Cardiac muscle cell (in vitro differentiated cells and primary cell): ENCODE measurements around the gene RNF151. TPM values are rescaled to one million over a fixed set of nuclear protein-coding genes. Genes with fewer than 3 reads are reported as not detected.
"Not testable (repeated sequence)": the region's sequence is repeated elsewhere in the genome, so short reads cannot be mapped to it uniquely, and the experiment has no call there.

Experiments used
- DNase-seq, 2 donors: peaks; one replicate each; pipeline versions ENCODE4 v3.0.0 to v3.0.0-alpha.2; 2010 to 2017; ENCODE audit warnings: low read depth in 1 of 2, low spot score in 1 of 2
- H3K27ac ChIP-seq: fragments of 200-600 bp; sonication (generic); 2 replicates; pipeline ENCODE4 v1.5.1; 2016
- H3K27me3 ChIP-seq: fragments of 200-600 bp; sonication (generic); 2 replicates; pipeline ENCODE4 v1.6.0; 2016; ENCODE audit warnings: control low read depth
- H3K36me3 ChIP-seq: fragments of 200-600 bp; sonication (generic); 2 replicates; pipeline ENCODE4 v1.5.1; 2016; ENCODE audit warnings: control low read depth
- H3K4me1 ChIP-seq: fragments of 200-600 bp; sonication (generic); 2 replicates; pipeline ENCODE4 v1.8.1; 2017; ENCODE audit warnings: low read depth, mild to moderate bottlenecking, mixed run types
- H3K4me3 ChIP-seq: fragments of 200-600 bp; sonication (generic); 2 replicates; pipeline ENCODE4 v1.5.1; 2016; ENCODE audit warnings: mild to moderate bottlenecking
- H3K9me3 ChIP-seq: fragments of 200-600 bp; sonication (generic); 2 replicates; pipeline ENCODE4 v1.5.1; 2017; ENCODE audit warnings: low read depth, mild to moderate bottlenecking, control low read depth
- CTCF ChIP-seq: IDR thresholded peaks from 2 replicates; pipeline ENCODE4 v1.5.1; 2012; ENCODE audit warnings: low read depth, mild to moderate bottlenecking, low read length
- polyA plus RNA-seq: library from polyadenylated mRNA; unstranded; fragments of >200 nt; fragmentation: Nextera tagmentation; extraction: Ambion mirVana; gene quantifications from 2 replicates; pipeline ENCODE4 v1.2.1, GENCODE V29; 2016
- total RNA-seq: library from RNA; depleted of rRNA; stranded (reverse); fragments of >200 nt; gene quantifications from 2 replicates; pipeline ENCODE4 v1.2.3, GENCODE V29; 2016

RNF151 gene
- total RNA-seq (0.21 TPM in 1 of 2 replicates, not detected in the other), polyA plus RNA-seq (0.38 and 0.54 TPM in 2 replicates)

GRCh38 chr16:1966460-1966859 is at the start of gene RNF151:
Gene RNF151, plus strand, starts transcription at chr16:1966856. Its CDS starts 26 bp downstream, at chr16:1966882.
- no peak for DNase-seq
- Histone ChIP-seq H3K27me3 (no peaks in the 10 kb centered on the region), H3K27ac (no peak within 1 kb of the TSS), H3K4me3 (peak within 1 kb of the TSS; percentile 93), H3K9me3 (no peaks in the 10 kb centered on the region), H3K36me3 (peaks cover 16% of the 10 kb centered on the region), H3K4me1 (peaks cover 8% of the 10 kb centered on the region)
- no peak for TF ChIP-seq CTCF

- Histone ChIP-seq H3K4me3 (no peak overlapping the region), H3K27ac (no peak overlapping the region), H3K9me3 (no peaks in the 10 kb centered on the region), H3K4me1 (peaks cover 8% of the 10 kb centered on the region), H3K36me3 (no peaks in the 10 kb centered on the region), H3K27me3 (peaks cover 82% of the 10 kb centered on the region)
- TF ChIP-seq CTCF, result no peak
- DNase-seq, result no peak
Observed at GRCh38 chr16:1917056-1917664, 49.5 kb upstream of the RNF151 start.

- Histone ChIP-seq H3K27me3 (peaks cover 89% of the 10 kb centered on the region), H3K36me3 (no peaks in the 10 kb centered on the region), H3K4me3 (peak overlapping the region; percentile 16), H3K9me3 (no peaks in the 10 kb centered on the region), H3K27ac (no peak overlapping the region), H3K4me1 (peaks cover 8% of the 10 kb centered on the region)
- DNase-seq, result peak in 1 of 2 donors; percentile 30
- no peak for TF ChIP-seq CTCF
Observed at GRCh38 chr16:1917665-1918350, 48.8 kb upstream of the RNF151 start.

- Histone ChIP-seq H3K27ac (no peak within 1 kb of the TSS), H3K27me3 (peaks cover 97% of the 10 kb centered on the region), H3K9me3 (no peaks in the 10 kb centered on the region), H3K4me3 (peak within 1 kb of the TSS; percentile 16), H3K36me3 (no peaks in the 10 kb centered on the region), H3K4me1 (peaks cover 10% of the 10 kb centered on the region)
- DNase-seq, result peak in 1 of 2 donors; percentile 48
- no peak for TF ChIP-seq CTCF
Observed at GRCh38 chr16:1918351-1919326, 48.0 kb upstream of the RNF151 start, which contains the start of gene HS3ST6. Gene HS3ST6, minus strand, starts transcription at chr16:1918415. Its CDS starts 92 bp downstream, at chr16:1918323.

- no peaks in the 10 kb centered on the region for H3K9me3 ChIP-seq
- peaks cover 14% of the 10 kb centered on the region for H3K4me1 ChIP-seq
- no peak overlapping the region for H3K4me3 ChIP-seq
- no peaks in the 10 kb centered on the region for H3K36me3 ChIP-seq
- H3K27ac ChIP-seq, result no peak overlapping the region
- TF ChIP-seq CTCF, result no peak
- DNase-seq, result no peak
- H3K27me3 ChIP-seq, result peaks cover 94% of the 10 kb centered on the region
Observed at GRCh38 chr16:1919327-1919998, 47.2 kb upstream of the RNF151 start.

GRCh38 chr16:1920122-1920521 is 46.5 kb upstream of the RNF151 start:
- DNase-seq, H3K4me3 ChIP-seq, H3K9me3 ChIP-seq, H3K36me3 ChIP-seq, H3K27ac ChIP-seq: not testable (repeated sequence)
- peaks cover 87% of the 10 kb centered on the region for H3K27me3 ChIP-seq
- peaks cover 14% of the 10 kb centered on the region for H3K4me1 ChIP-seq
